Hematopoietic multipotent progenitor cell treated with erythropoietin and hydrocortisone succinate and interleukin-3 and kit ligand, for 15 days (in vitro differentiated cells): ENCODE measurements around the gene PA2G4.
"Not testable (repeated sequence)": the region's sequence is repeated elsewhere in the genome, so short reads cannot be mapped to it uniquely, and the experiment has no call there.

ENCODE experiments used
- DNase-seq: peaks from one replicate; pipeline ENCODE4 v3.0.0-alpha.2; 2015; ENCODE audit warnings: low spot score

The PA2G4 gene

DNA sequence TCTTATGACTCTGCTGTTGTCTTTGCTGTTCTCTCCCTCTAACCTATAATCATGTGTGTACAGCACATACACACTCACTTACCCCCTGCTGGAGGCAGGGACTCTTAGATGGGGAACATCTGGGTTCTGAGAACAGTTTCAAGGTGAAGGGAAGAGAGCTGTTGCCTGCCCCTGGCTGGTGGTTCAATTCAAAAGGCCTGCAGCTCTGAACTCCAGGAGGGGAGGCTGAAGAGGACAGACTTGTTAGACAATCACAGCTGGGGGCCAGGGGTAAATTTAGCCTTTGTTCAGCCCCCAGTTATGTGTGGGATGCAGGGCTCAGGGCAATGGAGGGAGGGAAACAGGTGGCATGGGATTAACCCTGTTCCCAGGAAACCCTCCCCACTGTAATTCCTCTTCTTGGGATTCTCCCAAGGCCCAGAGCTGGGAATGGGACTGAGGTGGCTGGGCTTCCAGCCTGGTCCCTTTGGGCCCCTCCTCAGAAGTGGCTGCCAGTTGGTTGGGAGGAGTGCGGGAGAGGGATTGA lies 50.0 kb downstream of the PA2G4 start:
- no peak for DNase-seq

DNA sequence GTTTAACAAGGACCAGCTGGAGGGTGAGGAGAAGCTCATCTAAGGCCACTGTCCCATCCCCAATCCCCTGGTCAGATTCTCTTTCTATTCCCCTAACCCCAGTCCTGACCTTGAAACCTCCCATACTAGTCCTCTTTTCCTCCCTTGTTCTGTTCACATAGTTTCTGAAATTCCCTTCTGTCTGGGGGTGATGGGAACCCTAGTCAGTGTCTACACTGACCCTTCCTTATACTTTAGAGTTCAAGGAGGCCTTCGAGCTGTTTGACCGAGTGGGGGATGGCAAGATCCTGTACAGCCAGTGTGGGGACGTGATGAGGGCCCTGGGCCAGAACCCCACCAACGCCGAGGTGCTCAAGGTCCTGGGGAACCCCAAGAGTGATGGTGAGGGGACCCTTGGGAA lies 50.5 kb downstream of the PA2G4 start:
- no peak for DNase-seq

DNA sequence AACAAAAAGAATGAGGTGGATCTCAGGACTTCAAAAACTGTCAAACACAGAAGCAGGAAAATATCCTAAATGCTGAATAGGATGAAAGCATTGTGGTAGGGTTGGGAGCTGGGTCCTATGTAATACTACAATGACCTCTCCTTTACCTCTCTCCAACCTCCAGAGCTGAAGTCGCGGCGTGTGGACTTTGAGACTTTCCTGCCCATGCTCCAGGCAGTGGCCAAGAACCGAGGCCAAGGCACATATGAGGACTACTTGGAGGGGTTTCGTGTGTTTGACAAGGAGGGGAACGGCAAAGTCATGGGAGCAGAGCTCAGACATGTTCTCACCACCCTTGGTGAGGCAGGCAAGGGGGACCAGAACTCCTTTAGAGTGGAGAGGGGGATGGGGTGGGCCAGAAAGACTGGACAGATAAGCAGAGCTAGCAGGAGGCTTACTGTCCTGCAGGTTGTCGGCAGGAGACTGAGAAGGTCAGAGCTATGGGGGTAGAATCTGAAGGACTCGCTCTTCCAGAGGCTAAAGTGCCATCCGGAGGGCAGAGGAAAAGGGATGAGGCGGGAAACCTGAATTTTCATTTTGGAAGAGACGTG lies 51.0 kb downstream of the PA2G4 start:
- no peak for DNase-seq

DNA sequence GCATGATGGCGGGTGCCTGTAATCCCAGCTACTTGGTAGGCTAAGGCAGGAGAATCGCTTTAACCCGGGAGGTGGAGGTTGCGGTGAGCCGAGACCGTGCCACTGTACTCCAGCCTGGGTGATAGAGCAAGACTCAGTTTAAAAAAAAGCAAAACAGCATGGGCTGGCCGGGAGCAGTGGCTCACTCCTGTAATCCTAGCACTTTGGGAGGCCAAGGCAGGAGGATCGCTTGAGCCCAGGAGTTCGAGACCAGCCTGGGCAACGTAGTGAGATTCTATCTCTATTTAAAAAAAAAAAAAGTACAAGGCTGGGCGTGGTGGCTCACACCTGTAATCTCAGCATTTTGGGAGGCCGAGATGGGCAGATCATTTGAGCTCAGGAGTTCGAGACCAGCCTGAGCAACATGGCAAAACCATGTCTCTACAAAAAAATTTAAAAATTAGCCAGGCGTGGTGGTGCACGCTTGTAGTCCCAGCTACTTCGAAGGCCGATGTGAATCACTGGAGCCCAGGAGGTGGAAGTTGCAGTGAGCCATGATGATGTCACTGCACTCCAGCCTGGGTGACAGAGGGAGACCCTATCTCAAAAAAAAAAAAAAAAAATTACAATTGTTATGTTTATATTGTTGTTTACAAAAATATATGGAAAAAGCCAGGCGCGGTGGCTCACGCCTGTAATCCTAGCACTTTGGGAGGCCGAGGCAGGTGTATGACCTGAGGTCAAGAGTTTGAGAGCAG lies 52.3 kb downstream of the PA2G4 start:
- DNase-seq, result not testable (repeated sequence)

DNA sequence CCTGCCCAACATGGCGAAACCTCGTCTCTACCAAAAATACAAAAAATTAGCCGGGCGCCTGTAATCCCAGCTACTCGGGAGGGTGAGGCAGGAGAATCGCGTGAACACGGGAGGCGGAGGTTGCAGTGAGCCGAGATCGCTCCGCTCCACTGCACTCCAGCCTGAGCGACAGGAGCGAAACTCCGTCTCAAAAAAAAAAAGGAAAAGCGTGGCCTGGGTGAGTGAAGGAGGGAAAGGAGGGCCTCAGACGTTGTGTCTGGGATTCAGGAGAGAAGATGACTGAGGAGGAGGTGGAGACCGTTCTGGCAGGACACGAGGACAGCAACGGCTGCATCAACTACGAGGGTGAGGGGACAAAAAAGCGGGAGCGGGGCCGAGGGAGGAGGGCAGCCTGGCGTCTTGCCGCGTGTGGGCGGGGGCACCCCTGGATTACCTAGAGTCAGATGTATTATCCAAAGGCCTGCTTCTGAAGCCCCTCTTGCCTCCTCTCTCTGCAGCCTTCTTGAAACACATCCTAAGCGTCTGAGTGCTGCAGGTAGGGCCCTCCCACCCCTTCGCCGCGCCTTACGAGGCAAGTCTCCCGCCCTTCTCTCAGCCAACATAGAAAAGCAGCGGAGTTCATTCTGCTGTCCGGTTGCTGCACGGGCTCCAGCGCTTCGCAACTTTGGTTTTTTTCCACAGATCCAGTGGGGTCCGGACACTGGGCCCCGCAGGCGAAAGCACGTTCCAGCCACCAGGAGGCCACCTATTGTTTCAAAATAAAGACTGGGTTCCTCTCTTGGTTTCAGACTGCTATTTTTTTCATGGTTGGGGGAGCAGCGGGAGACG lies 53.1 kb downstream of the PA2G4 start:
- DNase-seq, result peak; percentile 33

DNA sequence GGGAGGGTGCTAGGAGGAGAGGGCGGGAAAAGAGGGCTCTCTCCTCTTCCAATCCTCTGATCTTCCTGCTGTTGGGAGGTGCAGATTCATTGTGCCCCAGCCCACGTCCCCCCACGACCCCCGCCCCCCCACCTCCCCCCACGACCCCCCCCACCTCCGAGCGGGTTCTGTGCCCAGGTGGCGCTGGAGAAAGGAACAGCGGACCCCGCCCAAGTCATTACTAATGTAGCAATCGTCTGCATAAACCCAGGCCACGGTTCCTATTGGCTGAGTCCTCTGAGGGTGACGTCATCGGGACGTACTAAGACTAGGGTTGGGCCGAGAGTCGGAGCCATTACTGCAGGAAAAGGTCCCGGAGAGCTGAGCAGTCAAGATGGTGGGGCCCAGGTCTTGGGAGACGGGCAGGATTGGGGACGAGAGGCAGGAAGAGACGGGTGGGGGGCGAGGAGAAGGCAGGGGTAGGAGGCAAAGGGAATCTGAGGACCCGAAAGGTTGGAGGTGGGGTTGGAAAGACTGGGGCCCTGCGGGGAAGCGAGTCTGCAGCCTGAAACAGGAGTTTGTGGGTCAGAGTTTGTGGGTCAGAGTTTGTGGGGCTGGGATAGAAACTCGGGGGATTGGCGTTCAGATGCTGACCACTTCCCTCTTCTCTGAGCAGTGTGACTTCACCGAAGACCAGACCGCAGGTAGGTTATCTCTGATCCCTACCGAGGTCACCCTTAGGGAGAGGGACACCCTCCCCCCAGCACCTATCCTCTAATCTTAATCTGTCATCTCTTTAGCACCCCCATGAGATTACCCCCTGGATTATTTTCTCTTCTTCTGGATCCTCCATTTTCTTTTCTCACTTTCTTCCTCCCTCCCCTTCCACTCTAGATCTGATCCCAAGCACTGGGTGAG lies 53.9 kb downstream of the PA2G4 start, which contains the start of gene MYL6:
MYL6 (plus strand) TSS at position 331 of the 897 bp plus-strand sequence; CDS start at position 374, 43 bp downstream.
- DNase-seq, result peak; percentile 97

DNA sequence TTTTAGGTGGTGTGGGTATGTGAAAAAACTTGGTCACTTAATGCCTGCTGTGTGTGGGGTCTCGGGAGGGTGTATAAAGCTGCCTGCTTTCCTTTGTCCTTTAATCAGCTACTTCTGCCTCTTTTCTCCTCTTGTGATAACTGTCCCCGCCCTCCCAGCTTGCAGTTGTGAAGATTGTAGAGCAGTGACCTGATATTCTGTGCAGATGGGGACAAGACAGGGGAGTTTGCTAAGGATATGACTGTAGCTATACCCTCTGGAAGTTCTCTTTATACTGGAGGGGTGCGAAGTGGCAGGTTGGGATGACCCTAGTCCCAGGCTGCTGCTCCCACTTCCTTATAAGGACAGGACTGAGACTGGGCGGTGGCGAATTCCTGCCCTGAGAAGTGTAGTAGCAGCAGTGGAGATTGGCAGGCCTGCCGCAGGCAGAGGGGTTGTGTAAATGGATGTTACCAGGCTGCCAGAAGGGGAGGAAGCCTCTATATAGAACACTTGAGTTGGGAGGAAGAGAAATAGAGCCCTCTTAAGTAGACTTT lies 54.6 kb downstream of the PA2G4 start:
- peak; percentile 59 for DNase-seq

DNA sequence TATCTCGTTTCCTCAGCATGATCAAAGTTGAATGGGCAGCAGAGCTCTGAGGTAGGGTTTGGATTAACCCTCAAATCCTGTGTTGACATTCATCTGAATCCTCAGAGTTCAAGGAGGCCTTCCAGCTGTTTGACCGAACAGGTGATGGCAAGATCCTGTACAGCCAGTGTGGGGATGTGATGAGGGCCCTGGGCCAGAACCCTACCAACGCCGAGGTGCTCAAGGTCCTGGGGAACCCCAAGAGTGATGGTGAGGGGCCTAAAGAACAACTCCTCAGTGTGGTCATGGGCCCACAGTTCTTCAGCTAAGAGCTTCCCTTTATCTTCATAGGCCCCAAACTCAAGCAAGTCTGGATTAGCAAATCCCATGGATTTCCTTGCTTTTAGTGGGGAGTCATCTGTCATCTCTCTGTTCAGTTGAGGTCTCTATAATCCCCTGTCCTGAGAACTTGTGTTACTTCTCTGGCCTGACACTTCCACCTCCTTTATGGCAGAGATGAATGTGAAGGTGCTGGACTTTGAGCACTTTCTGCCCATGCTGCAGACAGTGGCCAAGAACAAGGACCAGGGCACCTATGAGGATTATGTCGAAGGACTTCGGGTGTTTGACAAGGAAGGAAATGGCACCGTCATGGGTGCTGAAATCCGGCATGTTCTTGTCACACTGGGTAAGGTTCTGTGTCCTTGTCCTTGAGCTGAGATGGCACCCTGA lies 55.3 kb downstream of the PA2G4 start:
- DNase-seq, result no peak

DNA sequence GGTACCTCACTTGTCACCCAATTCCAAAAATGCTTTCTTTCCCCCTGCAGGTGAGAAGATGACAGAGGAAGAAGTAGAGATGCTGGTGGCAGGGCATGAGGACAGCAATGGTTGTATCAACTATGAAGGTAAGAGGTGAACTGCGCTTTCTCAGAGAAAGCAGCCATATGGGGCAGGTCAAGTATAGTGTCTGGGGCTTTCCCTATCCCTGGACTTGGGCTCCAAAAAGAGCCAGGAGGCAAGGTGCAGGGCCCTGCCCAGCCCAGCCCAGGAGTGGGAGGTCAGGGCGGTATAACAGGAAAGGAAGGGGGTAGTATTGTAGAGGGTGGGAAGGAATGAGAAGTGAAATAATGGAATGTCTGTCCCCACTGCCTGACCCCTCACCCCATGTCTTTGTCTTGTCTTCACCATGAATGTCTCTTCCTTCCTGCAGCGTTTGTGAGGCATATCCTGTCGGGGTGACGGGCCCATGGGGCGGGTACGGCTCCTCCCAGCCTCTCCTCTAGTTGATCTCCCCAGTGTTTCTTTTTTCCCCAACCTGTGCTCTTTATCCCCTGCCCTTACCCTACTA lies 55.9 kb downstream of the PA2G4 start:
- no peak for DNase-seq

DNA sequence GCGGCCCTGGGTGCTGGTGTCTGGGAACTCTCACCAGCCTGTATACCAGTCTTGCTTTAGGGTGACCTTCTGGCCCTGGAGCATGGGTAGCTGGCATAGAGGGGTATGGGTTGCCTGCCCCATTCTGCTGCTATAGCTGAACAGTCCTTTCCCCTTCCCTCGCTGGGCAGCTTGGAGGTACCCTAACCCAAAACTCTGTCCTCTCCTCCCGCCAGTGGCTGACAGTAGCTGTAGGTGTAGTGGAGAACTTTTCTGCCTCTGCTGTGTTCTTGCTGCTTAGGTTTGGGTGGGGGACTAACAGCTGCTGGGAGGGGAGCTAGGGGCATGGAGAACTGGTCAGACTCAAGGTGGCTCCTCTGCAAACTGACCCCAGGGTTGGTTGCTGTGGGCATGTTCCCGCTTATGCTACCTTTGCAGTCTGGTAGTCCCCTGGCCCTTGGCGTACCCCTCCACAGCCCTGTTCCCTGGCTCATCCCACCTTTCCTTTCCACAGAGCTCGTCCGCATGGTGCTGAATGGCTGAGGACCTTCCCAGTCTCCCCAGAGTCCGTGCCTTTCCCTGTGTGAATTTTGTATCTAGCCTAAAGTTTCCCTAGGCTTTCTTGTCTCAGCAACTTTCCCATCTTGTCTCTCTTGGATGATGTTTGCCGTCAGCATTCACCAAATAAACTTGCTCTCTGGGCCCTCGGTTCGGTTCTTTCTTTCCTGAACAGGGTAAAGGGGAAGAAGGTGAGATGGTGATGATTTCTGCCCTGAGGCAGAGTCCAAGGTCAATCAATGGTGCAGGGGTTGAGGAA lies 56.7 kb downstream of the PA2G4 start:
- no peak for DNase-seq

DNA sequence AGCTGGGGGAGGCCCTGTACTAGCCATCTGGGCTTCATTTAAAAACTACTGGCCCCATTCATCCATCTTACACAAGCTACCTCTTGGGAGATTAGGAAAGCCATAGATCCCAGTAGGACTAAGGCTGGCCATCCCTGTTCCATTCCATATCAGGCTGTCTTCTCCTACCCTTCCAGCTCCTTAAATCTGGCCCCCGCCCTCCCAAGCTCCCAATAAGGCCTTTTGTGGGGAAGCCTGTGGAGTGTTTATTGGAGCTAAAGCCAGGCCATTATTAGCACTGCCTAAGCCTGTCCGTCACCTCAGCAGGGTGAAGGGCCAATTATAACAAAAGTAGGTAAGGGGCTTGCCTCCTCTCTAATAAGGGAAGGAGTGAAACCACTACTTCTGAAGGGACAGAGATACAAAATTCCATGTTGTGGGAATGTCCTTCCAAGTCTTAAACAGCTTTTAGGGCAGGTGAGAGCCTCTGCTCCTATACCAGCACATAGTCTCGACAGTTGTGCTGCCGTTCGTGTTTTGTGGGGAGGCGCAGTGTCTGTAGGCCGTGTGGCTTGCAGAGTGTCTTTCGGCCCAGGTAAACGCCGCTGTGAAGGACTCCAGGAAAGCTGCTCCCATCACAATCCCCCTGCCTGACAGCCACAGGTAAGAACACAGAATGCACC lies 57.5 kb downstream of the PA2G4 start:
- DNase-seq, result no peak

DNA sequence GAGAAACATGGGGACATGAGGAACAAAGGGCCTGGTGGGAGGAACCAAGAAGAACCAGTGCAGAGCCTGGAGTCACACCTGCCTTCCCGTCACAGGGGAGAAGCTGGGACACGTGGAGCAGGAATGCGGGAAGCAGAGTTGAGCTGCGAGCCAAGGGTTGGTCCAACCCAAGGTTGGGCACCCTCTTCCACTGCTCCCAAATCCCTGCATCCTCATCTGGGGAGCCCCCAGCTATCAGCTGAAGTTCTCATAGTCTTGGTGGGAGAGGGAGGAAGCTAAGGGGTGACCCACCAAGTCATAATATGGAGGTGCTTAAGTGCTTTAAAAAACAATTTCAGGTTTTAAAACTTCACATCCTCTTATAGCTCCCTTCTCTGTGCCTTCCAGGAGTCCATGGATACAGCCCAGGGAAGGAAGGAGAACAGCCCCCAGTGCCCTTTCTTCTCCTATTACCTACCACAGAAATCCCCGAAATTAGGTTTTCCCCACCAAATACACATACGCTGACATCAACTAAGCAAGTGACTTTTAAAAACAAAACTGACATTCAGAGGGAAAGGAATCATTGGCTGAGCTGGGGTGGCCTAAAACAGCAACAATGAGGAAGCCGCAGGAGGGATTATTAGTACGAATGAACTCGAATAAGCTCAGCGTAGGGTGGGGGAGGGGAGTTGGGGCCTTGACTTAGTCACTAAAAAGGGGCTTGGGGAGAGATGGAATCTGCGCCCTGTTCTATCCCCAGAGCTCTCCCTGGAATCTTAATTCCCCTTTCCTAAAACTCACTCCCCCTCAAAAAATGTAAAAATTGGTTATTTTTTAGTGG lies 58.3 kb downstream of the PA2G4 start:
- DNase-seq, result no peak
